HEK293 (cell line): ENCODE measurements around the gene ENO2.

Experiments
- CTCF ChIA-PET: fragments of 350-600 bp; formaldehyde crosslinking; extraction: SDS; loops from one replicate; lab custom pipeline; 2021; ENCODE audit warnings: antibody characterized with exemption; lab: Yijun Ruan, JAX
- POLR2A ChIA-PET: fragments of 300-600 bp; formaldehyde crosslinking; extraction: SDS; loops from one replicate; lab custom pipeline; 2020; ENCODE audit warnings: antibody characterized with exemption, inconsistent platforms; lab: Yijun Ruan, JAX
- H3K27ac ChIP-seq: fragments of 200-500 bp; sonication (Bioruptor generic); 2 replicates; pipeline ENCODE4 v1.5.1; 2014; ENCODE audit warnings: low read depth, low read length, control low read depth, inconsistent platforms; ENCODE audit errors: extremely low read depth
- H3K36me3 ChIP-seq, 2 experiments: fragments of 200-500 bp in 1 of 2; sonication (Bioruptor generic) in 1 of 2; 1 replicate in 1 of 2; 2 replicates in 1 of 2; pipeline ENCODE4 v1.5.1; 2014 to 2017; ENCODE audit warnings: inconsistent platforms in 2 of 2, low read length in 2 of 2; ENCODE audit not compliant: control insufficient read depth in 2 of 2, insufficient read depth in 1 of 2
- H3K4me1 ChIP-seq: fragments of 200-500 bp; sonication (Bioruptor generic); 2 replicates; pipeline ENCODE4 v1.5.1; 2014; ENCODE audit warnings: mild to moderate bottlenecking, low read length, inconsistent platforms; ENCODE audit not compliant: control insufficient read depth, insufficient read depth
- H3K4me3 ChIP-seq: 2 replicates; pipeline ENCODE4 v1.5.1; 2011; ENCODE audit warnings: low read depth, mild to moderate bottlenecking, control low read depth, low read length, moderate library complexity
- H3K9me3 ChIP-seq: fragments of 200-500 bp; sonication (Bioruptor generic); 2 replicates; pipeline ENCODE4 v1.5.1; 2014; ENCODE audit warnings: low read depth, low read length, inconsistent platforms; ENCODE audit not compliant: control insufficient read depth, insufficient read depth
- ELK4 ChIP-seq: IDR thresholded peaks from 2 replicates; pipeline ENCODE4 v1.6.1; 2011; ENCODE audit warnings: mild to moderate bottlenecking, low read depth, low read length, borderline replicate concordance
- HOXC10 ChIP-seq: sonication (generic); formaldehyde crosslinking; IDR thresholded peaks from 2 replicates; pipeline ENCODE4 v1.8.1; 2023; ENCODE audit warnings: mild to moderate bottlenecking, missing genetic modification reagents
- YY1 ChIP-seq: fragments of 450-650 bp; formaldehyde crosslinking; IDR thresholded peaks from 2 replicates; pipeline ENCODE4 v1.5.1; 2018; ENCODE audit warnings: missing biosample characterization, missing genetic modification characterization
- ZBTB1 ChIP-seq: fragments of 450-650 bp; formaldehyde crosslinking; IDR thresholded peaks from 2 replicates; pipeline ENCODE4 v1.5.1; 2016; ENCODE audit warnings: missing biosample characterization, missing genetic modification characterization
- ZFP3 ChIP-seq: fragments of 450-650 bp; formaldehyde crosslinking; IDR thresholded peaks from 2 replicates; pipeline ENCODE4 v1.5.1; 2016; ENCODE audit warnings: low read depth, missing biosample characterization, missing genetic modification characterization
- ZNF133 ChIP-seq: fragments of 450-650 bp; formaldehyde crosslinking; IDR thresholded peaks from 2 replicates; pipeline ENCODE4 v1.5.1; 2016; ENCODE audit warnings: missing biosample characterization, missing genetic modification characterization
- ZNF16 ChIP-seq: fragments of 450-650 bp; formaldehyde crosslinking; IDR thresholded peaks from 2 replicates; pipeline ENCODE4 v1.5.1; 2016; ENCODE audit warnings: low read depth, missing biosample characterization, missing genetic modification characterization
- ZNF175 ChIP-seq: fragments of 450-650 bp; formaldehyde crosslinking; IDR thresholded peaks from 2 replicates; pipeline ENCODE4 v1.5.1; 2016; ENCODE audit warnings: missing biosample characterization, missing genetic modification characterization
- ZNF510 ChIP-seq: fragments of 450-650 bp; formaldehyde crosslinking; IDR thresholded peaks from 2 replicates; pipeline ENCODE4 v1.5.1; 2018; ENCODE audit warnings: mild to moderate bottlenecking, missing genetic modification characterization, missing biosample characterization; ENCODE audit not compliant: insufficient replicate concordance
- ZNF561 ChIP-seq: fragments of 450-650 bp; IDR thresholded peaks from 2 replicates; pipeline ENCODE4 v1.5.1; 2018; ENCODE audit warnings: missing biosample characterization, missing genetic modification characterization, borderline replicate concordance
- ZNF571 ChIP-seq: fragments of 450-650 bp; formaldehyde crosslinking; IDR thresholded peaks from 2 replicates; pipeline ENCODE4 v1.5.0; 2017; ENCODE audit warnings: missing biosample characterization, missing genetic modification characterization
- ZNF580 ChIP-seq: fragments of 450-650 bp; formaldehyde crosslinking; IDR thresholded peaks from 2 replicates; pipeline ENCODE4 v1.5.1; 2016; ENCODE audit warnings: missing biosample characterization, missing genetic modification characterization
- ZNF600 ChIP-seq: fragments of 450-650 bp; formaldehyde crosslinking; IDR thresholded peaks from 2 replicates; pipeline ENCODE4 v1.5.1; 2016; ENCODE audit warnings: missing biosample characterization, missing genetic modification characterization
- ZNF629 ChIP-seq: fragments of 450-650 bp; formaldehyde crosslinking; IDR thresholded peaks from 2 replicates; pipeline ENCODE4 v1.5.1; 2017; ENCODE audit warnings: missing biosample characterization, missing genetic modification characterization
- TF ChIP-seq, protein P1 (sequence below): fragments of 450-650 bp; formaldehyde crosslinking; IDR thresholded peaks from 2 replicates; pipeline ENCODE4 v1.5.1; 2016; ENCODE audit warnings: missing biosample characterization, missing genetic modification characterization
- TF ChIP-seq, protein P2 (sequence below): fragments of 450-650 bp; IDR thresholded peaks from 2 replicates; pipeline ENCODE4 v1.5.1; 2018; ENCODE audit warnings: missing biosample characterization, missing genetic modification characterization
- TF ChIP-seq, protein P3 (sequence below): fragments of 450-650 bp; formaldehyde crosslinking; conservative IDR thresholded peaks from 2 replicates; pipeline ENCODE4 v1.5.1; 2016; ENCODE audit warnings: low read depth, missing biosample characterization, missing genetic modification characterization
- TF ChIP-seq, protein P4 (sequence below): fragments of 450-650 bp; formaldehyde crosslinking; IDR thresholded peaks from 2 replicates; pipeline ENCODE4 v1.5.1; 2016; ENCODE audit warnings: missing biosample characterization, missing genetic modification characterization

Gene ENO2

GRCh38 chr12:6902448-6902847 lies 11.9 kb upstream of the ENO2 start (continued):
- TF ChIP-seq YY1 (no peak), ZBTB1 (no peak), ZFP3 (tag by site-specific recombination) (no peak), ZNF561 (tag by site-specific recombination) (no peak), ZNF510 (tag by site-specific recombination) (no peak)
- TF ChIP-seq, protein P1, sequence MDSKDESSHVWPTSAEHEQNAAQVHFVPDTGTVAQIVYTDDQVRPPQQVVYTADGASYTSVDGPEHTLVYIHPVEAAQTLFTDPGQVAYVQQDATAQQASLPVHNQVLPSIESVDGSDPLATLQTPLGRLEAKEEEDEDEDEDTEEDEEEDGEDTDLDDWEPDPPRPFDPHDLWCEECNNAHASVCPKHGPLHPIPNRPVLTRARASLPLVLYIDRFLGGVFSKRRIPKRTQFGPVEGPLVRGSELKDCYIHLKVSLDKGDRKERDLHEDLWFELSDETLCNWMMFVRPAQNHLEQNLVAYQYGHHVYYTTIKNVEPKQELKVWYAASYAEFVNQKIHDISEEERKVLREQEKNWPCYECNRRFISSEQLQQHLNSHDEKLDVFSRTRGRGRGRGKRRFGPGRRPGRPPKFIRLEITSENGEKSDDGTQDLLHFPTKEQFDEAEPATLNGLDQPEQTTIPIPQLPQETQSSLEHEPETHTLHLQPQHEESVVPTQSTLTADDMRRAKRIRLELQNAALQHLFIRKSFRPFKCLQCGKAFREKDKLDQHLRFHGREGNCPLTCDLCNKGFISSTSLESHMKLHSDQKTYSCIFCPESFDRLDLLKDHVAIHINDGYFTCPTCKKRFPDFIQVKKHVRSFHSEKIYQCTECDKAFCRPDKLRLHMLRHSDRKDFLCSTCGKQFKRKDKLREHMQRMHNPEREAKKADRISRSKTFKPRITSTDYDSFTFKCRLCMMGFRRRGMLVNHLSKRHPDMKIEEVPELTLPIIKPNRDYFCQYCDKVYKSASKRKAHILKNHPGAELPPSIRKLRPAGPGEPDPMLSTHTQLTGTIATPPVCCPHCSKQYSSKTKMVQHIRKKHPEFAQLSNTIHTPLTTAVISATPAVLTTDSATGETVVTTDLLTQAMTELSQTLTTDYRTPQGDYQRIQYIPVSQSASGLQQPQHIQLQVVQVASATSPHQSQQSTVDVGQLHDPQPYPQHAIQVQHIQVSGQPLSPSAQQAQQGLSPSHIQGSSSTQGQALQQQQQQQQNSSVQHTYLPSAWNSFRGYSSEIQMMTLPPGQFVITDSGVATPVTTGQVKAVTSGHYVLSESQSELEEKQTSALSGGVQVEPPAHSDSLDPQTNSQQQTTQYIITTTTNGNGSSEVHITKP (tag by site-specific recombination), result no peak

- Histone ChIP-seq H3K4me3 (no peak overlapping the region), H3K4me1 (peaks cover 13% of the 10 kb centered on the region; the same call in 1 of the 2 replicates), H3K36me3 (no peaks in the 10 kb centered on the region), H3K9me3 (no peaks in the 10 kb centered on the region), H3K27ac (peak overlapping the region; percentile 57; the same call in 1 of the 2 replicates)
- POLR2A ChIA-PET, result interaction anchor here (0.6 to 2.6 kb wide), 7 partner anchors 10 to 180 kb away, joined by 3 to 10 read pairs (median 7); partner anchors contain the start of genes COPS7A, SPSB2, TPI1 and USP5
- CTCF ChIA-PET, result interaction anchor here (1.2 to 2.3 kb wide), 2 partner anchors 12 to 22 kb away, joined by 8 to 9 read pairs; no protein-coding TSS in a partner anchor
- TF ChIP-seq ZNF571 (tag by site-specific recombination) (no peak), ZNF629 (0 out of 2 replicates have a peak, but pooled peaks have one; percentile 11), ZNF175 (tag by site-specific recombination) (no peak), ZNF16 (tag by site-specific recombination) (no peak), ZNF133 (tag by site-specific recombination) (no peak), ELK4 (no peak), ZNF580 (tag by site-specific recombination) (no peak), HOXC10 (CRISPR knock-in tag) (no peak), ZNF600 (tag by site-specific recombination) (peak; percentile 82)
- TF ChIP-seq, protein P2, sequence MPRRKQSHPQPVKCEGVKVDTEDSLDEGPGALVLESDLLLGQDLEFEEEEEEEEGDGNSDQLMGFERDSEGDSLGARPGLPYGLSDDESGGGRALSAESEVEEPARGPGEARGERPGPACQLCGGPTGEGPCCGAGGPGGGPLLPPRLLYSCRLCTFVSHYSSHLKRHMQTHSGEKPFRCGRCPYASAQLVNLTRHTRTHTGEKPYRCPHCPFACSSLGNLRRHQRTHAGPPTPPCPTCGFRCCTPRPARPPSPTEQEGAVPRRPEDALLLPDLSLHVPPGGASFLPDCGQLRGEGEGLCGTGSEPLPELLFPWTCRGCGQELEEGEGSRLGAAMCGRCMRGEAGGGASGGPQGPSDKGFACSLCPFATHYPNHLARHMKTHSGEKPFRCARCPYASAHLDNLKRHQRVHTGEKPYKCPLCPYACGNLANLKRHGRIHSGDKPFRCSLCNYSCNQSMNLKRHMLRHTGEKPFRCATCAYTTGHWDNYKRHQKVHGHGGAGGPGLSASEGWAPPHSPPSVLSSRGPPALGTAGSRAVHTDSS, result no peak
- TF ChIP-seq, protein P3, sequence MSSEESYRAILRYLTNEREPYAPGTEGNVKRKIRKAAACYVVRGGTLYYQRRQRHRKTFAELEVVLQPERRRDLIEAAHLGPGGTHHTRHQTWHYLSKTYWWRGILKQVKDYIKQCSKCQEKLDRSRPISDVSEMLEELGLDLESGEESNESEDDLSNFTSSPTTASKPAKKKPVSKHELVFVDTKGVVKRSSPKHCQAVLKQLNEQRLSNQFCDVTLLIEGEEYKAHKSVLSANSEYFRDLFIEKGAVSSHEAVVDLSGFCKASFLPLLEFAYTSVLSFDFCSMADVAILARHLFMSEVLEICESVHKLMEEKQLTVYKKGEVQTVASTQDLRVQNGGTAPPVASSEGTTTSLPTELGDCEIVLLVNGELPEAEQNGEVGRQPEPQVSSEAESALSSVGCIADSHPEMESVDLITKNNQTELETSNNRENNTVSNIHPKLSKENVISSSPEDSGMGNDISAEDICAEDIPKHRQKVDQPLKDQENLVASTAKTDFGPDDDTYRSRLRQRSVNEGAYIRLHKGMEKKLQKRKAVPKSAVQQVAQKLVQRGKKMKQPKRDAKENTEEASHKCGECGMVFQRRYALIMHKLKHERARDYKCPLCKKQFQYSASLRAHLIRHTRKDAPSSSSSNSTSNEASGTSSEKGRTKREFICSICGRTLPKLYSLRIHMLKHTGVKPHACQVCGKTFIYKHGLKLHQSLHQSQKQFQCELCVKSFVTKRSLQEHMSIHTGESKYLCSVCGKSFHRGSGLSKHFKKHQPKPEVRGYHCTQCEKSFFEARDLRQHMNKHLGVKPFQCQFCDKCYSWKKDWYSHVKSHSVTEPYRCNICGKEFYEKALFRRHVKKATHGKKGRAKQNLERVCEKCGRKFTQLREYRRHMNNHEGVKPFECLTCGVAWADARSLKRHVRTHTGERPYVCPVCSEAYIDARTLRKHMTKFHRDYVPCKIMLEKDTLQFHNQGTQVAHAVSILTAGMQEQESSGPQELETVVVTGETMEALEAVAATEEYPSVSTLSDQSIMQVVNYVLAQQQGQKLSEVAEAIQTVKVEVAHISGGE (tag by site-specific recombination), result peak; percentile 42; the same call in 1 of the 2 replicates
- TF ChIP-seq, protein P4, sequence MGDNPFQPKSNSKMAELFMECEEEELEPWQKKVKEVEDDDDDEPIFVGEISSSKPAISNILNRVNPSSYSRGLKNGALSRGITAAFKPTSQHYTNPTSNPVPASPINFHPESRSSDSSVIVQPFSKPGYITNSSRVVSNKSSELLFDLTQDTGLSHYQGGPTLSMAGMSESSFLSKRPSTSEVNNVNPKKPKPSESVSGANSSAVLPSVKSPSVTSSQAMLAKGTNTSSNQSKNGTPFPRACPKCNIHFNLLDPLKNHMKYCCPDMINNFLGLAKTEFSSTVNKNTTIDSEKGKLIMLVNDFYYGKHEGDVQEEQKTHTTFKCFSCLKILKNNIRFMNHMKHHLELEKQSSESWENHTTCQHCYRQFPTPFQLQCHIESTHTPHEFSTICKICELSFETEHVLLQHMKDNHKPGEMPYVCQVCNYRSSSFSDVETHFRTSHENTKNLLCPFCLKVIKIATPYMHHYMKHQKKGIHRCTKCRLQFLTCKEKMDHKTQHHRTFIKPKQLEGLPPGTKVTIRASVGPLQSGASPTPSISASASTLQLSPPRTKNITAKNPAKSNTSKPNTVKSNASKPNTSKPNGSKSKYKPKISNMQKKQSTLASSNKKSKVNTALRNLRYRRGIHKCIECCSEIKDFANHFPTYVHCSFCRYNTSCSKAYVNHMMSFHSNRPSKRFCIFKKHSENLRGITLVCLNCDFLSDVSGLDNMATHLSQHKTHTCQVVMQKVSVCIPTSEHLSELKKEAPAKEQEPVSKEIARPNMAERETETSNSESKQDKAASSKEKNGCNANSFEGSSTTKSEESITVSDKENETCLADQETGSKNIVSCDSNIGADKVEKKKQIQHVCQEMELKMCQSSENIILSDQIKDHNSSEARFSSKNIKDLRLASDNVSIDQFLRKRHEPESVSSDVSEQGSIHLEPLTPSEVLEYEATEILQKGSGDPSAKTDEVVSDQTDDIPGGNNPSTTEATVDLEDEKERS (tag by site-specific recombination), result no peak
- TF ChIP-seq, protein P1 (tag by site-specific recombination), result peak; percentile 37
These were observed 10.7 kb upstream of the ENO2 start for GRCh38 chr12:6903722-6904121.
